GM19240 (cell line): ENCODE measurements around the gene FADS3.

Experiments
- DNase-seq: peaks from one replicate; pipeline ENCODE4 v3.0.0; 2011; ENCODE audit warnings: low spot score; ENCODE audit not compliant: insufficient read length

FADS3 gene, protein sequence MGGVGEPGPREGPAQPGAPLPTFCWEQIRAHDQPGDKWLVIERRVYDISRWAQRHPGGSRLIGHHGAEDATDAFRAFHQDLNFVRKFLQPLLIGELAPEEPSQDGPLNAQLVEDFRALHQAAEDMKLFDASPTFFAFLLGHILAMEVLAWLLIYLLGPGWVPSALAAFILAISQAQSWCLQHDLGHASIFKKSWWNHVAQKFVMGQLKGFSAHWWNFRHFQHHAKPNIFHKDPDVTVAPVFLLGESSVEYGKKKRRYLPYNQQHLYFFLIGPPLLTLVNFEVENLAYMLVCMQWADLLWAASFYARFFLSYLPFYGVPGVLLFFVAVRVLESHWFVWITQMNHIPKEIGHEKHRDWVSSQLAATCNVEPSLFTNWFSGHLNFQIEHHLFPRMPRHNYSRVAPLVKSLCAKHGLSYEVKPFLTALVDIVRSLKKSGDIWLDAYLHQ

GRCh38 chr11:61891331-61892084 lies at the start of gene FADS3:
Gene FADS3, minus strand, starts transcription at chr11:61891545. Its CDS starts 164 bp downstream, at chr11:61891381.
- peak; percentile 51 for DNase-seq

DNA sequence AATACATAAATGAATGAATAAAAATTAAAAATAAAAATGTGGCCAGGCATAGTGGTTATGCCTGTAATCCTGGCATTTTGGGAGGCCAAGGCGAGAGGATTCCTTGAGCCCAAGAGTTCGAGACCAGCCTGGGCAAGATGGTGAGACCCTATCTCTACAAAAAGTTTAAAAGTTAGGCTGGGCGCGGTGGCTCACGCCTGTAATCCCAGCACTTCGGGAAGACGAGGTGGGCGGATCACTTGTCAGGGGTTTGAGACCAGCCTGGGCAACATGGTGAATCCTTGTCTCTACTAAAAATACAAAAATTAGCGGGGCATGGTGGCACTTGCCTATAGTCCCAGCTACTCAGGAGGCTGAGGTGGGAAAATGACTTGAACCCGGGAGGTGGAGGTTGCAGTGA lies 49.1 kb upstream of the FADS3 start:
- no peak for DNase-seq

- DNase-seq, result no peak
Observed at GRCh38 chr11:61935861-61936260, 44.5 kb upstream of the FADS3 start.

GRCh38 chr11:61930933-61931332 lies 39.6 kb upstream of the FADS3 start:
- DNase-seq, result no peak

GRCh38 chr11:61928606-61929005 lies 37.3 kb upstream of the FADS3 start:
- DNase-seq, result no peak

DNA sequence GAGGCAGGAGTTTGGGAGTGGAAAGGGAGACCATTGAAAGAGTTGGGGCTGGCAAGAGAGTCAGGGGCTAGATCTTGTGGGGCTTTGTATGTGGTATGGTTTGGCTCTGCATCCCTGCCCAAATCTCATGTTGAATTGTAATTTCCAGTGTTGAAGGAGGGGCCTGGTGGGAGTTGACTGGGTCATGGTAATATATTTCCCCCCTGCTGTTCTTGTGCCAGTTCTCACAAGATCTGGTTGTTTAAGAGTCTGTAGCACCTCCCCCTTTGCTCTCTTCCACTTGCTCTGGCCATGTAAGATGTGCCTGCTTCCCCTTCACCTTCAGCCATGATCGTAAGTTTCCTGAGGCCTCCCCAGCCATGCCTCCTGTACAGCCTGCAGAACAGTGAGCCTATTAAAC lies 36.2 kb upstream of the FADS3 start:
- no peak for DNase-seq

GRCh38 chr11:61926235-61926634 lies 34.9 kb upstream of the FADS3 start:
- no peak for DNase-seq

DNA sequence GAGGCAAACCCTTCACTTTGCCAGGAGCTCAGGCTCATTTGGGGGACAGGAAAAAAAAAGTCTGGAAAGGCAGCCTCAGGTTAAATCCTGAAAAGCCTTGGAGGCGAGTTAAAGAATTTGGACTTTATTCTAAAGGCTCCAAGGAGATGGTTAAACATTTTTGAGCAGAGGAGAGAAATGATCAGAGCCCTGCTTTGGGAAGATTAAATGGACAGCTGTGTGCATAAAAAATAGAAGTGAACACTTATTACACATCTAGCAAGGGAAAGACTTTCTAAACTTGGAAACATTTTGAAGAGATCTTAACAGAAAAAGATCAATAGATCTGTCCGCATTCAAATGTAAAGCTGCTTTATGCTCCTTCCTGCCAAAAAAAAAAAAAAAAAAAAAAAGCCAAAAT lies 34.4 kb upstream of the FADS3 start:
- no peak for DNase-seq

GRCh38 chr11:61924064-61924455 lies 32.7 kb upstream of the FADS3 start:
- no peak for DNase-seq

GRCh38 chr11:61923166-61924063 lies 32.1 kb upstream of the FADS3 start:
- no peak for DNase-seq

DNA sequence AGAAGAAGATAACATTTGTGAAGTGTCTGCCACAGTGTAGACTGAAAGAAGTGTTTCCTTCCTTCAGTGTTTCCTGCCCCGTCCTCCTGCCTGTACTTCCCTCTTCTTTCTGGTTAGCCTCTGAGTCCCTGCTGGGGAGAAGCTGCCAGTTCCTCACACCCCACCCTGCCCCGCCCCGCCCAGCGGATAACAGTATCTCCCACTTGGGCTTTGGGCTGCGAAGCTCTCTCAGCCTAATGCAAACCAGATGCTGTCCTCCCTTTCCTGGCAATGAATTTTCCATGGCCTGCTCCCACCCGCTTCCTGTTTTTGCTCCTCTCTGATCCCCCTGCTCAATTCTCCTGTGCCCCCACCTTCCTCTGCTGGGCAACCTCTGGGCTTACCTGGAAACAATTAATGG lies 31.2 kb upstream of the FADS3 start:
- no peak for DNase-seq

DNA sequence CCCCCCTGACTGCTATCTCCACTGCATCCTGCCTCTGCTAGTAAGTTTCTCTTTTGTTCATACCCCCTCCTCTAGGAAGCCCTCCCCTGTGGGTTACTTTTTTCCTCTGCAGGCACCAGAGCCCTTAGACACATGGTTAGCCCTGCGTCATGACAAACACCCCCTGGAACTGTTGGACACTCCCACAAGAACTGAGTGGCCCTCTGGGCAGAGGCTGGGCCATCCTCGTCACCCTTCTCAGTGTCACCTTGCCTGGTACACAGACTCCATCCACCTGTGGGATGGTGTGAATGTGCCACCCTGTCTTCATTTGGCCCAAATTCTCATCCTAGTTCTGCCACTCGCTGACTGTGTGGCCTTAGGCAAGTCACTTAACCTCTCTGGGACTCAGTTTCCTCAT lies 30.1 kb upstream of the FADS3 start:
- DNase-seq, result no peak

GRCh38 chr11:61919705-61920631 lies 28.6 kb upstream of the FADS3 start:
- no peak for DNase-seq

DNA sequence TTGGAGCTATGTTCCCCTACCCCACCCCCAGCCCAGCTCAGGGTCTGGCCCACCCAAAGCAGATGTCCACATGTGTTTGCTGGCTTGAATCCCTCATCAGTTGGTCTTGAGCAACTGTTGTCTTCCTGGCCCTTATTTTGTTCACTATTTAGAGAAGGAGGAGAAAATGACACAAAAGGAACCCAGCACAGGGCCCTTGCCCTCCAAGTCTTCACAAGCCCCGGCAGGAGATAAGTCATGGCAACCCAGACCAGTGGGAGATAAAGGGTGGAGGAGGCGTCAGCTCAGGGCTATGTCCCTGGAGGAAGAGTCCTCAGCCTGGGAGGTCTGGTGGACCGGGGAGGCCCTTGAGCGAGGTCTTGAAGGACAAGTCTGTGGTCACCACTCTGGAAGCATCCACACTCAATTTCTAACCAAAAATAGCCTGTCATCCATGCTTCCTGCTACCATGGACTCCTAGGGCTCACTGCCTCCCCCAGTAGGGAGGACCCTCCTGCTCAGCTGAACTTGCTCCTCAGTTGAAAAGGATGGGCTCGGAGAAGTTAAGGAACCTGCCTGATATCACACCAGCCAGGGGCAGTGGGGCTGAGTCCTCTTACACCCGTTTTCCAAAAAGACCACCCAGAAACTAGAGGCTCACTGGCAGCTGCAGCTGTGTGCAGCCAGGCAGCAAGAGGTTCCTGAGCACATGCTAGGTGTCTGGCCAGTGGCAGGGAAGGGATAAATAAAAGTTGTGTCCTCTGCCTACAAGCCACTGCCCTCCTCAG lies 27.8 kb upstream of the FADS3 start:
- no peak for DNase-seq

DNA sequence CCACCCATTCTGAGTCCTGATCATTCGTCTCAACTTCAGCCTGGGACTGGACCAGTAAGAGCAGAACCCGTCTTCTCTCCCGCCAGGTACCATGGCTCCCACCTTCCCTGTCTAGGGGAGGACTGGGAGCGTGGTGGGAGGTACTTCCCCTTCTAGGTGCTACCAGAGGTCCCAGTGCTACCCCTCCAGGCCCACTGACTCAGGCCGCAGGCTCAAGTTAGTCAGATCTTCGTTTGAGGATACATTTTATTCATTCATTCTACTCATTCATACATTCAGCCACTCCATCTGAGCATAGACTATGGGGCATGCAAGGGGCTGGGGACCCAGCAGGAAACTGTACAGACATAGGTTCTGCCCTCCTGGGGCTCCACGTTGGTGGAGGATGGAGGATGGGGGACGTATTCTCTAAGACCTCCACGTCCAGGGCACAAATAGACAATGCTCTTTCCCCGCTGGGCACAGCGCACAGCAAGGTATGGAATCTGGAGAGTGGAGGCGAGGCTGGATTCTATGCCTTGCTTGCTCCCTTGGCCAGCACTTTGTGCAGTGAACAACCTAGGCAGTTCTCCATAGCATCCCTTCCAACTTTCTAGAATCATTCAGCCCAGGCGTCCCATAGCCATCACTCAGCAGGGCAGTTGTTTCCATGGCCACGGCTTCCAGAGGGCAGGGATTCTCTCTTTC lies 27.0 kb upstream of the FADS3 start:
- peak; percentile 1 for DNase-seq

DNA sequence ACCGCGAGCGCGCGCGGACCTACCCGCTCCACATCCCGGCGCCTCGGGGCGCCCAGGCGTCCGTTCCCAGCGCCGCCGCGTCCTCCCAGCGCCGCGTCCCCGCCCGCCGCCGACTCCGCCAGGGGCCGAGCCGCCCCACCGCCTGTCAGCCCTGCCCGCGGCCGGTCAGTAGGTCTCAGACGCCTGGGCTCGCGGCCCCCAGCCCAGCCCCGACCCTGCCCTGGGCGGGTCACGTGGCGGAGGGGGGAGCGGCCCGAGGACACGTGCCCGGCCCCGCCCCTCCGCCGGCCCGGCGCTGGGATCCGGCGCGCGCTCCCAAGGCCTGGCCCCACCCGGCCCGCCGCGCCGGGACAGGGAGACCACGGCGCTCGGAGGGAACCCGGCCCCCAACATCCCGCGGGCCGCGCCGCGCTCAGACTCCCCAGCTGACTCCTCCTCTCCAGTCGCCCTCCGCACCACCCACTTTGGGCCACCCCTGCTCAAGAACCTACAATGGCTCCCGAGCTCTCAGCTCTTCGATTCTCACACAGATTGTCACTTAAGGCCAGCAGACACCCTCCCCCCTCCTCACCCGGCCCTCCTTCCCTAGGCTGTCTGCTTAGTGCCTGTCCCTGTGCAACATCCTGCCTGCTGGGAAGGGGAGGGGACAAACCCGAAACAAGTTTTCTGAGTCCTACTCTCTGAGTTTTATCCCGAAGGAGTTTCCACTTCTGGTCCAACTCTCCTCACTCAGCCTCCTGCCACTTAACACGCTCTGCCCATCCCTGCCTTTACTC lies 26.2 kb upstream of the FADS3 start, which contains the start of gene RAB3IL1:
Gene RAB3IL1 (minus strand): TSS at position 233 of the 776 bp plus-strand sequence. CDS start 199 bp downstream, at position 34.
- peak; percentile 3 for DNase-seq

- DNase-seq, result peak; percentile 1
Observed at GRCh38 chr11:61916737-61917333, 25.5 kb upstream of the FADS3 start.
